Upper lobe of right lung (tissue), 1 donor: Measurements from ENCODE around the gene TAF1L. TPM values are rescaled to one million over a fixed set of nuclear protein-coding genes. Genes with fewer than 3 reads are reported as not detected.
A peak's percentile ranks its signal among the peaks of the same experiment; 100 is the strongest.

Experiments
- ATAC-seq: fragments of 200-7000 bp; cut with Tn5 transposase; one replicate; pipeline ENCODE4 v1.9.1; 2020; ENCODE audit warnings: mild to moderate bottlenecking, moderate library complexity
- DNase-seq: peaks from one replicate; pipeline ENCODE4 v3.0.0-alpha.2; 2020
- H3K27ac ChIP-seq: fragments of 200-600 bp; one replicate; pipeline ENCODE4 v1.8.0; 2022
- H3K27me3 ChIP-seq: fragments of 200-600 bp; one replicate; pipeline ENCODE4 v1.8.0; 2022; ENCODE audit warnings: mild to moderate bottlenecking
- H3K36me3 ChIP-seq: fragments of 200-600 bp; one replicate; pipeline ENCODE4 v1.8.0; 2022
- H3K4me1 ChIP-seq: fragments of 200-600 bp; one replicate; pipeline ENCODE4 v1.8.0; 2022
- H3K4me3 ChIP-seq: fragments of 200-600 bp; one replicate; pipeline ENCODE4 v1.8.0; 2022; ENCODE audit warnings: mild to moderate bottlenecking
- H3K9me3 ChIP-seq: fragments of 200-600 bp; one replicate; pipeline ENCODE4 v1.8.0; 2022
- CTCF ChIP-seq: fragments of 200-600 bp; IDR thresholded peaks from one replicate; pipeline ENCODE4 v1.8.0; 2022; ENCODE audit warnings: antibody characterized with exemption
- intact Hi-C: fragments of 100-400 bp; cut with DNase I; formaldehyde crosslinking; loops from one replicate; pipeline ENCODE4 v1.11.0; 2022
- total RNA-seq: library from RNA; stranded (reverse); fragmentation: NEBNext Ultra II Directional; extraction: Animal tissue kit (Norgen Biotek cat#: 25700); gene quantifications from one replicate; pipeline ENCODE4 v1.2.1, GENCODE V29; 2021
- donor health status: DM: no; HTN: yes; CAD: no; lungs with severe emphysema.

TAF1L gene
- total RNA-seq, 1 donor from 2014 or later, result not detected

GRCh38 chr9:32596936-32597335, 38.5 kb downstream of the TAF1L start:
- no peaks in the 10 kb centered on the region for H3K27me3 ChIP-seq
- no peaks in the 10 kb centered on the region for H3K36me3 ChIP-seq
- intact Hi-C loops, result no loop called here
- H3K9me3 ChIP-seq, result no peaks in the 10 kb centered on the region
- no peak for TF ChIP-seq CTCF
- DNase-seq (no peak), ATAC-seq (peak; percentile 70)
- no peak overlapping the region for H3K4me3 ChIP-seq
- no peaks in the 10 kb centered on the region for H3K4me1 ChIP-seq
- H3K27ac ChIP-seq, result no peak overlapping the region

- TF ChIP-seq CTCF, result no peak
- H3K4me3 ChIP-seq, result no peak overlapping the region
- intact Hi-C loops, result no loop called here
- no peak overlapping the region for H3K27ac ChIP-seq
- DNase-seq (no peak), ATAC-seq (peak; percentile 93)
- H3K9me3 ChIP-seq, result no peaks in the 10 kb centered on the region
- H3K27me3 ChIP-seq, result no peaks in the 10 kb centered on the region
- no peaks in the 10 kb centered on the region for H3K4me1 ChIP-seq
- no peaks in the 10 kb centered on the region for H3K36me3 ChIP-seq
These were observed 39.2 kb downstream of the TAF1L start for GRCh38 chr9:32596096-32596865.

GRCh38 chr9:32590898-32591297, 44.6 kb downstream of the TAF1L start:
- Histone ChIP-seq H3K4me1 (no peaks in the 10 kb centered on the region), H3K27ac (no peak overlapping the region), H3K9me3 (no peaks in the 10 kb centered on the region), H3K4me3 (no peak overlapping the region), H3K27me3 (no peaks in the 10 kb centered on the region), H3K36me3 (no peaks in the 10 kb centered on the region)
- intact Hi-C loops, result no loop called here
- DNase-seq, result no peak
- no peak for TF ChIP-seq CTCF
- no peak for ATAC-seq

- Histone ChIP-seq H3K9me3 (no peaks in the 10 kb centered on the region), H3K4me1 (no peaks in the 10 kb centered on the region), H3K4me3 (no peak overlapping the region), H3K27me3 (no peaks in the 10 kb centered on the region), H3K36me3 (no peaks in the 10 kb centered on the region), H3K27ac (no peak overlapping the region)
- no peak for ATAC-seq
- intact Hi-C loops, result no loop called here
- no peak for DNase-seq
- no peak for TF ChIP-seq CTCF
These were observed 45.0 kb downstream of the TAF1L start for GRCh38 chr9:32590476-32590875.

- Histone ChIP-seq H3K27ac (no peak overlapping the region), H3K4me3 (no peak overlapping the region), H3K27me3 (no peaks in the 10 kb centered on the region), H3K36me3 (no peaks in the 10 kb centered on the region), H3K4me1 (no peaks in the 10 kb centered on the region), H3K9me3 (no peaks in the 10 kb centered on the region)
- intact Hi-C loops, result no loop called here
- TF ChIP-seq CTCF, result peak; percentile 45
- ATAC-seq (peak; percentile 68), DNase-seq (no peak)
These were observed 46.3 kb downstream of the TAF1L start for GRCh38 chr9:32589083-32589723.
